ENCODE measurements around the gene KIF26A.

DNA sequence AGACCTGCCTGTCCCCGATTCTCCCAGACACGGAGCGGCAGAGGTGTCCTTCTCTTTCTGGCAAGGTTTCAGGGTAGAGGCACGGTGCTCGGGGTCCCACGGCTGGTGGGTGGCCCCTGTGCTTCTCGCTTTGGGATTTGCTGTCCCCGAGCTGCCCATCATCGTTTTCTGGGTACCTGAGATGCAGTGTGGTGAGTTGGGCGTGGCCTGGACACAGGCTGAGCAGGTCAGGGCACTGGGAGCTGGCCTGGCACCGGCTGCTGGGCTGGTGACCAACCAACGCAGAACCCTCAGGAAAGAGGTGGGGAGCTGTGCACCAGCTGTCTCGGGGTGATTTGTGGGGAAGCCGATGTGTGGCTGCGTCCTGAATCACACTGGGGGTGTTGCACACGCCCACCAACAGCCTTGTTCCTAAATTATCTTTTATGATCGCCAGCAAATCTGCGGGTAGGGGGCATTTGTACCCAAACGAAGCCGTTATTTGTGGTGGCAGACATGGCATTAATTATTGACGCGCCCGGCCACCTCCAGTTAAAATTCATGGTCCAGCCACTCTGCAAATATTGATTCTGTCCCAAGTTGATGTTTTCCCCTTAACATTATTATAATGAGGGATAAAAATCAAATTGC lies 61.0 kb downstream of the KIF26A start:
- TF ChIP-seq GLIS2 (tag by site-specific recombination; IDR thresholded peaks at IDR 0.05) (no peak), ZBTB20 (tag by site-specific recombination; IDR thresholded peaks at IDR 0.05) (no peak), CTCF (tag by site-specific recombination; IDR thresholded peaks at IDR 0.05) (no peak), PRDM6 (tag by site-specific recombination; IDR thresholded peaks at IDR 0.05) (no peak), ZNF791 (tag by site-specific recombination; IDR thresholded peaks at IDR 0.05) (no peak), ZBTB21 (tag by site-specific recombination; IDR thresholded peaks at IDR 0.05) (no peak), ZNF324 (tag by site-specific recombination; IDR thresholded peaks at IDR 0.05) (no peak), ZNF404 (tag by site-specific recombination; IDR thresholded peaks at IDR 0.05) (no peak)

Measured in HEK293 (cell line).